Esophagus squamous epithelium (tissue), 5 donors: Measurements from ENCODE around the gene OR52E1. TPM values are rescaled to one million over a fixed set of nuclear protein-coding genes. Genes with fewer than 3 reads are reported as not detected.

ENCODE experiments used
- DNase-seq: peaks from one replicate; lab custom pipeline; 2025; lab: John Stamatoyannopoulos, UW
- H3K27ac ChIP-seq, 4 donors: fragments of 200-600 bp; sonication (generic); one replicate each; pipeline ENCODE4 v1.5.1; 2016 to 2019; ENCODE audit warnings: mild to moderate bottlenecking in 1 of 4
- H3K27me3 ChIP-seq, 4 donors: fragments of 200-600 bp; sonication (generic); 1 replicate in 3 of 4; 2 replicates in 1 of 4; pipeline versions ENCODE4 v1.5.1 to v1.6.0; 2017 to 2021; ENCODE audit warnings: antibody characterized with exemption in 1 of 4
- H3K36me3 ChIP-seq, 3 donors: fragments of 200-600 bp; sonication (generic); one replicate each; pipeline ENCODE4 v1.5.1; 2016 to 2019
- H3K4me1 ChIP-seq, 3 donors: fragments of 200-600 bp; sonication (generic); one replicate each; pipeline ENCODE4 v1.5.1; 2017 to 2019
- H3K4me3 ChIP-seq, 4 donors: fragments of 200-600 bp; sonication (generic); 1 replicate in 3 of 4; 2 replicates in 1 of 4; pipeline ENCODE4 v1.5.1; 2016 to 2019; ENCODE audit warnings: mild to moderate bottlenecking in 2 of 4, moderate library complexity in 1 of 4
- H3K9me3 ChIP-seq, 3 donors: fragments of 200-600 bp; sonication (generic); one replicate each; pipeline ENCODE4 v1.5.1; 2016 to 2019
- CTCF ChIP-seq, 6 experiments: fragments of 450-650 bp in 4 of 6; fragments of 200-600 bp in 2 of 6; sonication (generic) in 2 of 6; IDR thresholded peaks; one replicate each; pipeline ENCODE4 v1.5.1; 2016 to 2019; ENCODE audit warnings: antibody characterized with exemption in 6 of 6, mild to moderate bottlenecking in 4 of 6, moderate library complexity in 4 of 6
- POLR2A ChIP-seq, 4 donors: fragments of 450-650 bp; IDR thresholded peaks; one replicate each; pipeline ENCODE4 v1.6.1; 2017; ENCODE audit warnings: antibody characterized with exemption in 4 of 4, mild to moderate bottlenecking in 4 of 4, moderate library complexity in 3 of 4
- WGBS, 2 donors: methylation state at CpG; one replicate each; pipeline ENCODE4 v1.1.5; 2018; 5-methylcytosine and 5-hydroxymethylcytosine counted together
- intact Hi-C: fragments of 100-400 bp; cut with DNase I; formaldehyde crosslinking; loops from one replicate; pipeline ENCODE4 v1.15.0; 2022
- total RNA-seq, 4 donors: library from RNA; depleted of rRNA; stranded (reverse); fragments of >200 nt; gene quantifications; one replicate each; pipeline ENCODE4 v1.1.0, GENCODE V29; 2016
- donor health status: DM: yes; HTN: yes; CAD: no.

OR52E1 gene
- total RNA-seq, 4 donors from 2014 or later: not detected

GRCh38 chr11:5118893-5119292 is 49.5 kb downstream of the OR52E1 start:
- intact Hi-C loops: no loop called here
- 77 to 81% methylated on average over 1 of the region's 1 CpG for WGBS, 2 donors
- Histone ChIP-seq H3K4me3 (no peak overlapping the region), H3K27me3 (no peaks in the 10 kb centered on the region), H3K9me3 (no peaks in the 10 kb centered on the region), H3K36me3 (no peaks in the 10 kb centered on the region), H3K27ac (no peak overlapping the region), H3K4me1 (no peaks in the 10 kb centered on the region)
- no peak for DNase-seq
- TF ChIP-seq POLR2A (IDR thresholded peaks at IDR 0.05) (no peak), CTCF (IDR thresholded peaks at IDR 0.05) (no peak)

Other genes starting within 250 kb of the OR52E1 start
- gene OR51F2, start 248.3 kb upstream of the OR52E1 start, total RNA-seq: not detected
- gene OR51S1, start 220.4 kb upstream of the OR52E1 start, total RNA-seq: not detected
- not detected for gene OR51T1, start 187.7 kb upstream of the OR52E1 start, total RNA-seq
- gene OR51A7, start 165.8 kb upstream of the OR52E1 start, total RNA-seq: not detected
- gene OR51G2, start 150.2 kb upstream of the OR52E1 start, total RNA-seq: not detected
- gene OR51G1, start 145.2 kb upstream of the OR52E1 start, total RNA-seq: not detected
- gene OR51A4, start 122.0 kb upstream of the OR52E1 start, total RNA-seq: not detected
- not detected for gene OR51A2, start 113.9 kb upstream of the OR52E1 start, total RNA-seq
- not detected for gene OR51L1, start 74.7 kb upstream of the OR52E1 start, total RNA-seq
- not detected for gene OR52J3, start 23.0 kb upstream of the OR52E1 start, total RNA-seq
- gene OR52E2, start 9.9 kb upstream of the OR52E1 start, total RNA-seq: not detected
- not detected for gene OR52A5, start 68.8 kb downstream of the OR52E1 start, total RNA-seq
- not detected for gene OR52A1, start 85.2 kb downstream of the OR52E1 start, total RNA-seq
- gene OR51V1, start 131.1 kb downstream of the OR52E1 start, total RNA-seq: not detected
- 1 to 10 TPM in 3 of 4 donors, not detected in 1; 1.6 to 7.9 (median 2.7) TPM for gene HBB, start 157.5 kb downstream of the OR52E1 start, total RNA-seq
- gene HBD, start 164.9 kb downstream of the OR52E1 start, total RNA-seq: not detected
- not detected for gene HBG1, start 180.3 kb downstream of the OR52E1 start, total RNA-seq
- not detected for gene HBG2, start 185.2 kb downstream of the OR52E1 start, total RNA-seq
- gene HBE1, start 200.4 kb downstream of the OR52E1 start, total RNA-seq: not detected
- gene OR51B4, start 232.4 kb downstream of the OR52E1 start, total RNA-seq: not detected